RWPE2 (cell line): ENCODE results near the gene GAREM1.

Experiments
- ATAC-seq: fragments of 200-7000 bp; cut with Tn5 transposase; 3 replicates; pipeline ENCODE4 v1.9.1; 2021; ENCODE audit warnings: low read depth
- DNase-seq: peaks from one replicate; pipeline ENCODE4 v3.0.0-alpha.2; 2020; ENCODE audit warnings: low spot score
- H3K27ac ChIP-seq: fragments of 450-650 bp; 2 replicates; pipeline ENCODE4 v1.5.1; 2017; ENCODE audit warnings: mild to moderate bottlenecking; ENCODE audit not compliant: poor library complexity, severe bottlenecking
- H3K27me3 ChIP-seq: fragments of 250-450 bp; sonication (Bioruptor Pico); 2 replicates; pipeline ENCODE4 v1.5.1; 2021; ENCODE audit warnings: mild to moderate bottlenecking, moderate library complexity; ENCODE audit not compliant: insufficient read depth, poor library complexity, severe bottlenecking
- H3K36me3 ChIP-seq: fragments of 250-450 bp; sonication (Bioruptor Pico); 2 replicates; pipeline ENCODE4 v1.5.1; 2020; ENCODE audit warnings: low read depth, mild to moderate bottlenecking, moderate library complexity
- H3K4me1 ChIP-seq: fragments of 250-450 bp; sonication (Bioruptor Pico); 2 replicates; pipeline ENCODE4 v1.5.1; 2021; ENCODE audit warnings: mild to moderate bottlenecking, moderate library complexity; ENCODE audit not compliant: insufficient read depth, poor library complexity, severe bottlenecking
- H3K4me3 ChIP-seq: fragments of 250-450 bp; sonication (Bioruptor Pico); 2 replicates; pipeline ENCODE4 v1.5.1; 2021; ENCODE audit warnings: mild to moderate bottlenecking, moderate library complexity; ENCODE audit not compliant: severe bottlenecking
- H3K9me3 ChIP-seq: fragments of 250-450 bp; sonication (Bioruptor Pico); 2 replicates; pipeline ENCODE4 v1.5.1; 2021; ENCODE audit warnings: mild to moderate bottlenecking, moderate library complexity; ENCODE audit not compliant: severe bottlenecking
- CTCF ChIP-seq: fragments of 450-650 bp; IDR thresholded peaks from one replicate; pipeline ENCODE4 v1.5.1; 2017; ENCODE audit warnings: mild to moderate bottlenecking, moderate library complexity; ENCODE audit not compliant: poor library complexity, severe bottlenecking

GAREM1 gene

GRCh38 chr18:32442575-32442974 lies 28.1 kb downstream of the GAREM1 start:
- Histone ChIP-seq H3K4me3 (no peak overlapping the region), H3K9me3 (no peaks in the 10 kb centered on the region), H3K27me3 (no peaks in the 10 kb centered on the region), H3K4me1 (no peaks in the 10 kb centered on the region), H3K36me3 (no peaks in the 10 kb centered on the region), H3K27ac (no peak overlapping the region)
- no peak for ATAC-seq
- no peak for TF ChIP-seq CTCF
- DNase-seq = no peak

GRCh38 chr18:32441533-32441932 lies 29.1 kb downstream of the GAREM1 start:
- no peak overlapping the region for H3K27ac ChIP-seq
- no peaks in the 10 kb centered on the region for H3K9me3 ChIP-seq
- no peaks in the 10 kb centered on the region for H3K36me3 ChIP-seq
- DNase-seq (no peak), ATAC-seq (no peak)
- H3K27me3 ChIP-seq = no peaks in the 10 kb centered on the region
- TF ChIP-seq CTCF = no peak
- H3K4me3 ChIP-seq = no peak overlapping the region
- H3K4me1 ChIP-seq = no peaks in the 10 kb centered on the region

- DNase-seq = no peak
- TF ChIP-seq CTCF = no peak
- H3K9me3 ChIP-seq = no peaks in the 10 kb centered on the region
- H3K4me3 ChIP-seq = no peak overlapping the region
- no peak for ATAC-seq
- no peaks in the 10 kb centered on the region for H3K4me1 ChIP-seq
- no peak overlapping the region for H3K27ac ChIP-seq
- no peaks in the 10 kb centered on the region for H3K36me3 ChIP-seq
- H3K27me3 ChIP-seq = no peaks in the 10 kb centered on the region
Observed at GRCh38 chr18:32440518-32440917, 30.2 kb downstream of the GAREM1 start.

- no peaks in the 10 kb centered on the region for H3K4me1 ChIP-seq
- H3K27me3 ChIP-seq = no peaks in the 10 kb centered on the region
- H3K4me3 ChIP-seq = no peak overlapping the region
- peak; percentile 29 for TF ChIP-seq CTCF
- DNase-seq = no peak
- no peak overlapping the region for H3K27ac ChIP-seq
- no peaks in the 10 kb centered on the region for H3K9me3 ChIP-seq
- H3K36me3 ChIP-seq = no peaks in the 10 kb centered on the region
- ATAC-seq = no peak
Observed at GRCh38 chr18:32439802-32440201, 30.9 kb downstream of the GAREM1 start.

GRCh38 chr18:32439241-32439640 lies 31.4 kb downstream of the GAREM1 start:
- H3K36me3 ChIP-seq = no peaks in the 10 kb centered on the region
- H3K27ac ChIP-seq = no peak overlapping the region
- TF ChIP-seq CTCF = no peak
- no peaks in the 10 kb centered on the region for H3K4me1 ChIP-seq
- no peak for DNase-seq
- ATAC-seq = no peak
- no peak overlapping the region for H3K4me3 ChIP-seq
- H3K9me3 ChIP-seq = no peaks in the 10 kb centered on the region
- no peaks in the 10 kb centered on the region for H3K27me3 ChIP-seq
